Urothelium cell line (cell line): ENCODE data around the gene RAB3IP.
A peak's percentile ranks its signal among the peaks of the same experiment; 100 is the strongest.
"Not testable (repeated sequence)": the region's sequence is repeated elsewhere in the genome, so short reads cannot be mapped to it uniquely, and the experiment has no call there.

Experiments
- DNase-seq: peaks from one replicate; pipeline ENCODE4 v3.0.0; 2011; ENCODE audit warnings: low spot score, mixed read lengths
- FAIRE-seq: peaks from 2 replicates; lab custom pipeline; 2011; peaks lifted over from hg19 to GRCh38; lab: Jason Lieb, UNC

Gene RAB3IP

DNA sequence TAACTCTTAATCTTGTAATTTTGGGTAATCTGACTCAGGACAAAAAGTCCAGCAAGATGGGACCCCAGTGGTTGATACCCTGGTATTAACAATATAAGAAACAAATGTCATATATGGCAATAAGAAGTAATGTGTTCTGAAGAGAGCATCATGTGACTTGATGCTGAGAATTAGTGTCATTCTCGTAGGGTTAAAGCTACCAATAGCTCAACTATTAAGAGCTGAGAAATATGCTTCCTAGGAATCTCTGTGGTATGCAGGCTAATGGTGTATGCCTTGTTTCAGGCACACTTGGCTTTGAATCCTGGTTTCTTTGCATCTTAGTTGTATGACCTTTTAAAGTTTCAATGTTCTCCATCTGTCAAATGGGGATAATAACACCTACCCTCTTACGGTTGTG, 95.5 kb downstream of the RAB3IP start:
- FAIRE-seq: no peak
- no peak for DNase-seq

DNA sequence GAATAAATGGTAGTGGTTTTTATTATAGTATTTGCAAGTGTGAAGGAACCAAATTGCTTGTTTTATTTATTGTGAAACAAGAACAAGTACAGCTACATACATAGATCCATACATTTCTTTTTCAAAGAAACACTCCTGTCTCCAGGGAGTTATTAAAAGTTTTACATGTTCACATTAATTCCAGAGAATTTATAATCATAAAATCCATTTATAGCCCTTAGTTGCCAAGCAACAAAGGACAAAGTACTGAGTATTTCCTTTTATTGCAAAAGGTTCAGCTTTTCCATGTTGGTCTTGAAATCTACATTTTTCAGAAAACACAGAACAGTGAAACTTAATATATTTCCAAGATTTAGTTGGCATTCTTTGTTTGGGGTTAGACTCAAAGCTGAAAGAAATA, 95.9 kb downstream of the RAB3IP start:
- FAIRE-seq (no peak), DNase-seq (no peak)

DNA sequence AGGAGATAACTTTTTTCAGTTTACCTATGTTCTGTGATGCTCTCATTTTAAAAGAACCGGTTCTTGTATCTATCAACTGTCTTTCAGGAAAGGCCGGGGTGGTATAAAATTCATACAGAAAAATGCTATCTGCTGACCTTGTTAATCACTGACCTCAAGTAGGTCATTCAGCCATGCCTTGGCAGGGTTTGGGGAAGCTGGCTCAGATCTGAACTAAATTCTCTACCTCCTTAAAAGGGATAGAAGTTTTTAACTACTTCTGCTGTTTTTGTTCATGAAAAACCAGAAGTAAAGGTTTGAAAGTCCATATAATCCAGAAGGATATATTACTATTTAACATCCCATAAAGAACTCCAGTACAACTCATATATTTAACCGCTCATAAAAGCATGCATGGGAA, 96.4 kb downstream of the RAB3IP start:
- FAIRE-seq (no peak), DNase-seq (no peak)

DNA sequence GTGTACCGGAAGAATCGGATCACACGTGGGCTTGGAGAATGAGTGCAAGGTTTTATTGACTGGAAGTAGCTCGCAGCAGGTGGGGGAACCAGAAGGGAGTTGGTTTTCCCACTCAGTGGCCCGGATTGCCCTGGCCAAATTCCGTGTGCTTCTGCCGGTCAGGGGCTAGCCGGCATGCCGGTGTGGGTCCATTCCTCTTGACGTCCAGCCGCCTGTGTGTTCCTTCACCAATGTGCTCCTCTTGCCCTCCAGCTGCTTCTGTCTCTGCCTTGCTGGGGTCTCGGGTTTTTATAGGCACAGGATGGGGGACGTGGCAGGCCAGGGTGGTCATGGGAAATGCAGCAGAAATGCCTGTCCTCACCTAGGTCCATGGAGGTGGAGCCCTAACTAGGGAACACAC, 97.4 kb downstream of the RAB3IP start:
- no peak for FAIRE-seq
- DNase-seq: no peak

DNA sequence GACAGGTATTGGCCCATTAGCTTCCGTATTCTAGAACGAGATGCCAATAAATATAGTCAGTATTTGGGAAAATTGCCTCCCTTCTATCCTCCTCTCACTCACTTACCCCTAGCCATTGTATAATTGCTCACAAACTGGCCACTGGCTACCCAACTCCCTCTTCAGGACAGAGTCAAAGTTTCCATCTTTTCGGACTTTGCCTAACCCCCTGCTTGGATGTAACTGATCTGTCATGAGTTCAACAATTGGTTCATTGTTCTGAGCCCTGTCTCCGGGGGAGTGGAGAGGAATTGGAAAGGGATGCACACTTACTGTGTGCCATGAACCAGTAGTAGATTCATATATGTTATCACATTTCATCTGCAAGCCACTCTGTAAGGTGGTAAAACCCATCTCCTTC, 98.5 kb downstream of the RAB3IP start:
- FAIRE-seq (no peak), DNase-seq (peak; percentile 4)

DNA sequence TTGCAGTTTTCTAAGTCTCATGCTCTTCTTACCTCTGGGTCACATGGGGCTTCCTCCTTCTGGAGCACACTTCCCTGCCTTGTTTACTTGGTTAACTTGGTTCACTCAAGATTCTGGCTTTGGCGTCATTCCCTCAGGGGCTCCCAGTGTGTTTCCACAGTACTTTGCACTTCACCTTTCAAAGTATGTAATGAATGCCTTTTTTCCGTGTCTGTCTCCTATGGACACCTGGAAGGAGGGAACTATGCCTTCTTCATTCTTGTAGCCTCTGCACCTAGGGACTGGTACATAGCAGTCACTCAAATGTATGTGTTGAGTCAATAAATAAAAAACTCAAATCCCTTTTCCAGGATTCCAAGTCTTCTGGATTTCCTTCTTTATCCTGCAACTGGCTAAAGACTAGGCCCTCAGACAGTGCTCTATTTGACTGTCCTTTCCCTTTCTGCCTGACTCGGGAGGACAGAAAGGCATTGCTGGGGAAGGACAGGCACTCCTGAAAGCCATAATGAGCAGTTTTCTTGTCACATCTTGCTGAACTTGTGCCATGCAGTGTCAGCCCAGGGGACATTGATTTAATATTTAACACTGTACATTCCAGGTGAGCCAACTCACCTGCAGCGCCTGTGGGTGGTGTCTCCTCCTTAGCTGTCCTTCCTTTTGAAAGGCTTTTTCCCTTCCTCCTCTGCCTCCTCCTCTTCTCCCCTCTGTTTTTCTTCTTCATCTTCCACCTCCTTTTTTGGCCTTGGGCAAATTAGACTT, 99.2 kb downstream of the RAB3IP start:
- FAIRE-seq (no peak), DNase-seq (no peak)

DNA sequence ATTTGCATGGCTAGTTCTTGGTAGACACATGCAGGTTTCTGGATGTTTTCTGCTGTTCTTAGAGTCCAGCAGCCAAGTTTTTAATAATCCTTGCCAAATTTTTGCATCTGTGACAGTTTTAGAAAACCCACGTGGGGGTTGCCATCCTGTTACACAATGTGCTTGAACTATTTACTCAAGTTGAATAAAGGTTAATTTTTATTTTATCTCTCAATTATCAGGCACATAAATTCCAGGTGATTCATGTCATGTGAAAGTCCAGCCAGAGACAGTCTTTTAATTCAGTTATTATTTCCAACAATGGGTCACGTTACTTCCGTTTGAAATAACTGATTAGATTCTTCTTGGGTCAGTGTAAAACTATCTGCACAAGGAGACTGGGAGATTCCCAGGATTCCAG, 102.1 kb downstream of the RAB3IP start:
- FAIRE-seq: no peak
- DNase-seq: no peak

DNA sequence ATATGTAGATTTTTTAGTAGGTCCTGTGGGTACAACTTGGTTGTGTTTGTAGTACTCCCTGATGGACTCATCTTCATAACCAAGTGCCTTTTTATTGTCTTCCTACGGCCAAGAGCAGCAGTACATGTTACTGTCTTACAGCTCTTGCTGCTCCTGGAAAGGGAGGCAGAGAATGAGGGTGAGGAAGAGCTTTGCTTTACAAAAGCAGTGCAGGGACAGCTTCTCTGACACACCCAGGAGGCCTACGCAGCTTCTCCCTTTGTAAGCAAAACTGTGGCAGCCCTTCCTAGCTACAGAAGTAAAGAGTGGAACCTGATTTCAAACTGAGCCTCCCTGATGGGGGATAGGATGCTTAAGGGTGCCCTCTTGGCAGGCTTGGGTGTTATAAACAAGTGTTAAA, 104.9 kb downstream of the RAB3IP start:
- DNase-seq: no peak
- no peak for FAIRE-seq

DNA sequence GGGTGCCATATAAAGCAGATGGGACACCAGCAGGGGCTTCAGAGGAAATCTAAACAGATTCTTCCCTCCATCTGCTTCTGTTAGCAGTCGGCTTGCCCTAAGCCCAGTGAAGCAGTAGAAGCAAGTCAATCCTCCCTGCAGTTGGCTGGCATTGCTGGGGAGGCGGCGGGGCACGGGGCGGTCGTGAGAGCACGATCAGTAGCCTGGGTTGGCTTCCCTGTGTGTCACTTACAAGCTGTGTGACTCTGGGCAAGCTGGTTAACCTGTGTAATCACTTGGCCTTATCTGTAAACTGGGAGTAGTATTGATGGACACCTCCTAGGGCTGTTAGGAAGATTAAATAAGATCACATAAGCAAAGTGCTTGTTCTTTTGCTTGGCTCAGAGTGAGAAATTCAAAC, 105.8 kb downstream of the RAB3IP start:
- FAIRE-seq: no peak

DNA sequence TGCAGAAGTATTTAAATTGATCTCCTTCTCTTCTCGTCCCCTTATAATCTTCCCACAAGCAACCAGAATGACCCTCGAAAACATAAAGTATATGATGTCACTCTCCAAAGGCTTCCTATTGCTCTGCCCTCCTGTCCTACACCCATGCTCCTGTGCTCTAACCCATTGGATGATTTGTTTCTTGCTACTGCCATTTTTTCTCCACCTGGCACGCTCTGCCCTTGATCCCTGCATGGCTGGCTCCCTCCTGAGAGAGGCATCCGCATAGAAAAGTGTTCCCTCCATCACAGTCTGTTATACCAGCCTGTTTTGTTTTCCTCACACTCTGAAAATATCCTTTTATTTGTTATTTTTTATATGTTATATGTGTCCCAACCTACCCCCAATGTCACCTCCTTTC, 106.2 kb downstream of the RAB3IP start:
- no peak for DNase-seq

More for the DNA sequence above, 105.8 kb downstream of the RAB3IP start:
- no peak for DNase-seq

DNA sequence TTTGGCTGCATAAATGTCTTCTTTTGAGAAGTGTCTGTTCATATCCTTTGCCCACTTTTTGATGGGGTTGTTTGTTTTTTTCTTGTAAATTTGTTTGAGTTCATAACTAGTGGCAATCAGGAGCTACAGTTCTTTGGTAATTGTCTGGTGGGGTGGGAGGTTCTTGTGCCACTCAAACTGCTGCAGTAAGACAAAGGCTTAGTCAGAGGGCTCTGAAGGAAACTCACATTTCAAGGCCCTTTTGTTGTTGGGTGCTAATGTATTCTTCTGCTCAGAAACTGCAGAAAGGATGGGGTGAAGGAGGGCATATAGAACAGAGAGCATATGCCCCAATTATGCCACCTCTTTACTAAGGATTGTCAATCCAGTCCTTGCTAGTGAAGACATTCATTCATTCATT, 108.3 kb downstream of the RAB3IP start:
- DNase-seq (no peak), FAIRE-seq (no peak)

More for the DNA sequence above, 106.2 kb downstream of the RAB3IP start:
- no peak for FAIRE-seq

DNA sequence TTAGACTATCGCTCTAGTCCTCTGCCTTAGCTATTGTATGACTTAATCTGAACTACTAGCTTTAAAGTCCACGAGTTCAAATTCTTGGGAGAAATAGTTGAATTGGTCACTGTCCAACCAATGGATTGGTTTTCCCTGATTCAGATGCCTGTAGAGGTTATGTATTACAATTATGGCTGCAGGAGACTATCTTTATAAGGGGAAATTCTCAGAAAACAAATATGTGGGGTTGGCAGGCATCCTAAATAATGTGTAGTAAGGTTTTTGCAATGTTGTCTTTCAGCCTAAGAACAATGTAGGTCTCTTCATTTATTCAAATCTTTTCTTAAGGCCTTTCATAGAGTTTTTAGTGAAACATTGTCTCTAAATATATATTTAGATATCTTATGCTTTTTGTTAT, 113.3 kb downstream of the RAB3IP start:
- no peak for DNase-seq
- no peak for FAIRE-seq

DNA sequence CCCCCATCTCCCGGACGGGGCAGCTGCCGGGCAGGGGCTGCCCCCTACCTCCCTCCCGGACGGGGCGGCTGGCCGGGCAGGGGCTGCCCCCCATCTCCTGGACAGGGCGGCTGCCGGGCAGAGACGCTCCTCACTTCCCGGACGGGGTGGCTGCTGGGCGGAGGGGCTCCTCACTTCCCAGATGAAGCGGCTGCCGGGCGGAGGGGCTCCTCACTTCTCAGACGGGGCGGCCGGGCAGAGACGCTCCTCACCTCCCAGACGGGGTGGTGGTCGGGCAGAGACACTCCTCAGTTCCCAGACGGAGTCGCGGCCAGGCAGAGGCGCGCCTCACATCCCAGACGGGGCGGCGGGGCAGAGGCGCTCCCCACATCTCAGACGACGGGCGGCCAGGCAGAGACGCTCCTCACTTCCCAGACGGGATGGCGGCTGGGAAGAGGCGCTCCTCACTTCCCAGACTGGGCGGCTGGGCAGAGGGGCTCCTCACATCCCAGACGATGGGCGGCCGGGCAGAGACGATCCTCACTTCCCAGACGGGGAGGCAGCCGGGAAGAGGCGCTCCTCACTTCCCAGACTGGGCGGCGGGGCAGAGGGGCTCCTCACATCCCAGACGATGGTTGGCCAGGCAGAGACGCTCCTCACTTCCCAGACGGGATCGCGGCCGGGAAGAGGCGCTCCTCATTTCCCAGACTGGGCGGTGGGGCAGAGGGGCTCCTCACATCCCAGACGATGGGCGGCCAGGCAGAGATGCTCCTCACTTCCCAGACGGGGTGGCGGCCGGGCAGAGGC, 114.7 kb downstream of the RAB3IP start:
- not testable (repeated sequence) for FAIRE-seq, DNase-seq

DNA sequence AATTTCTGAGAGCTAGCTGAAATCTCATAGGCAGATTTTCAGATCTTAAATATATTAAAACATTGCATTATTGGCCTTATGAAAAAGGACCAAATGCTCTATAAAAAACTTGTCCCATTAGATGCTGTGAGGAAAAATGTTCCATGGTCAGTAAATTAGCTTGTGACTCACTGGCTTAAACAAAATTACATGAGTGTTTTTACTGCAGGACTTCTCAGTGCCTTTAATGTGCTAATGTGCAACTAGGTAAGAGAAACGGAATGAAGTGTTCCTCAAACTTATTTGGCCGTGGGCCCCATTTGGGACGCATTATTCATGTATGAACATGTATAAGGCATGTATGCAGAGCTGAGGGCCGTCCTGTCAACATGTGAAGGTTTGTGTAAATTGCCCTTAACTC, 128.0 kb downstream of the RAB3IP start:
- DNase-seq (no peak), FAIRE-seq (no peak)

DNA sequence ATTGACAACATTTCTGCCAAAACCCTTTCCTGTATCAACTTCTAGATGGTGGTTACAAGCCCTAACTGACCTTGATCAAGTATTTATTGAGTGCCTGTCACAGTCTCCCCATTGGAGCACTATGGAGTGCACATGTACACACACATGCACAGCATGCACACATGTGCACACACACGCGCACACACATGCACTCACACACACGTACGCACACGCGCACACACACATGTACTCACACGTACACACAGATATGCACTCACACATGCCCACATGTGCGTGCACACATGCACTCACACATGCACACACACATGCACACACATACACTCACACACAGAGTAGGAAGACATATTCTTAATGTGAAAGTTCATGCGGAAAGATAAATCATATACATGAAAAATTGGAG, 130.0 kb downstream of the RAB3IP start:
- no peak for DNase-seq
- FAIRE-seq: no peak

DNA sequence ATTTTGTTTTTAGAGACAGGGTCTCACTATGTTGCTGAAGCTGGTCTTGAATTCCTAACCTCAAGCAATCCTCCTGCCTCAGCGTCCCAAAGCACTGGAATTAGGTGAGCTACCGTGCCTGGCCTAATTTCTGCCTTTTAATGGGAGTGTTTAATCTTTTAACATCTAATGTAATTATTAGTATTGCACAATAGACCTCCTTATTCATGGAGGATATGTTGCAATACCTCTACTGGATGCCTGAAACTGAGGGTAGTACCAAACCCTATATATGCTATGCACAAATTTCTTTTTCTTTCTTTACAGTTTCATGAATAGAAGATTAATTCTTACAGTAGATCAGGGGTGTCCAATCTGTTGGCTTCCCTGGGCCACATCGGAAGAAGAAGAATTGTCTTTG, 134.1 kb downstream of the RAB3IP start:
- FAIRE-seq (no peak), DNase-seq (no peak)
